Activated CD4-positive, alpha-beta memory T cell treated with anti-CD3 and anti-CD28 coated beads, Interleukin-2, amount 10 ng/mL, durations not matched to agents 7 days and 5 days (primary cell): ENCODE measurements around the gene RPL39L. TPM values are rescaled to one million over a fixed set of nuclear protein-coding genes. Genes with fewer than 3 reads are reported as not detected.

ENCODE experiments used
- CTCF ChIA-PET: fragments of 350-600 bp; sonication (Branson Sonifier 250); formaldehyde crosslinking; loops from one replicate; lab custom pipeline; 2021; ENCODE audit warnings: antibody characterized with exemption, inconsistent platforms; lab: Charles Lee
- POLR2A ChIA-PET: fragments of 350-600 bp; sonication (Branson Sonifier 250); formaldehyde crosslinking; loops from one replicate; lab custom pipeline; 2021; ENCODE audit warnings: antibody characterized with exemption; lab: Charles Lee
- DNase-seq: peaks from one replicate; pipeline ENCODE4 v3.0.0-alpha.2; 2020
- H3K27ac Mint-ChIP-seq: one replicate; pipeline ENCODE4 v1.8.0; 2021; ENCODE audit warnings: mild to moderate bottlenecking, mixed read lengths
- H3K27me3 Mint-ChIP-seq: one replicate; pipeline ENCODE4 v1.8.0; 2021; ENCODE audit warnings: mixed read lengths
- H3K36me3 Mint-ChIP-seq: one replicate; pipeline ENCODE4 v1.8.0; 2021; ENCODE audit warnings: low read depth, mixed read lengths
- H3K4me1 Mint-ChIP-seq: one replicate; pipeline ENCODE4 v1.8.0; 2021; ENCODE audit warnings: mixed read lengths
- H3K4me3 Mint-ChIP-seq: one replicate; pipeline ENCODE4 v1.8.0; 2021; ENCODE audit warnings: mild to moderate bottlenecking, mixed read lengths
- H3K9me3 Mint-ChIP-seq: one replicate; pipeline ENCODE4 v1.8.0; 2021; ENCODE audit warnings: mixed read lengths
- total RNA-seq, 2 experiments: library from RNA; stranded (reverse); gene quantifications; one replicate each; pipeline ENCODE4 v1.2.3, GENCODE V29; 2021

The RPL39L gene
- total RNA-seq, 2 experiments from 2014 or later: 23.0 to 23.1 TPM

- H3K27me3 Mint-ChIP-seq: peaks cover 9% of the 10 kb centered on the region
- DNase-seq: no peak
- H3K4me3 Mint-ChIP-seq: no peak overlapping the region
- ChIA-PET POLR2A (no interaction called here), CTCF (interaction anchor here (1.0 to 6.3 kb wide), 4 partner anchors 29 to 319 kb away, joined by 3 to 59 read pairs (median 12); partner anchors contain the start of gene RPL39L)
- no peak overlapping the region for H3K27ac Mint-ChIP-seq
- H3K36me3 Mint-ChIP-seq: no peaks in the 10 kb centered on the region
- peaks cover 8% of the 10 kb centered on the region for H3K4me1 Mint-ChIP-seq
- no peaks in the 10 kb centered on the region for H3K9me3 Mint-ChIP-seq
Measured at GRCh38 chr3:187167777-187168176, 28.5 kb upstream of the RPL39L start.

- Mint-ChIP-seq H3K27ac (no peak overlapping the region), H3K4me1 (peaks cover 8% of the 10 kb centered on the region), H3K4me3 (no peak overlapping the region), H3K9me3 (no peaks in the 10 kb centered on the region), H3K27me3 (peaks cover 13% of the 10 kb centered on the region), H3K36me3 (no peaks in the 10 kb centered on the region)
- POLR2A ChIA-PET: interaction anchor here (0.9 kb wide), 1 partner anchor 317 kb away, joined by 3 read pairs; no protein-coding TSS in a partner anchor
- no peak for DNase-seq
- CTCF ChIA-PET: interaction anchor here (0.5 to 6.3 kb wide), 7 partner anchors 28 to 345 kb away, joined by 3 to 59 read pairs (median 6); partner anchors contain the start of gene RPL39L
Measured at GRCh38 chr3:187166750-187167149, 27.5 kb upstream of the RPL39L start.

- H3K4me1 Mint-ChIP-seq: peaks cover 5% of the 10 kb centered on the region
- H3K36me3 Mint-ChIP-seq: no peaks in the 10 kb centered on the region
- peak; percentile 25 for DNase-seq
- H3K4me3 Mint-ChIP-seq: no peak overlapping the region
- peaks cover 23% of the 10 kb centered on the region for H3K27me3 Mint-ChIP-seq
- CTCF ChIA-PET: interaction anchor here (0.6 to 6.3 kb wide), 46 partner anchors 9 to 1109 kb away, joined by 3 to 115 read pairs (median 4); partner anchors contain the start of genes MASP1, RPL39L and ST6GAL1
- no peak overlapping the region for H3K27ac Mint-ChIP-seq
- no peaks in the 10 kb centered on the region for H3K9me3 Mint-ChIP-seq
- POLR2A ChIA-PET: interaction anchor here (0.7 to 1.6 kb wide), 6 partner anchors 52 to 378 kb away, joined by 4 to 13 read pairs (median 4); no protein-coding TSS in a partner anchor
Measured at GRCh38 chr3:187165144-187165543, 25.8 kb upstream of the RPL39L start.

- Mint-ChIP-seq H3K4me1 (peaks cover 2% of the 10 kb centered on the region), H3K27ac (no peak overlapping the region), H3K9me3 (peaks cover 2% of the 10 kb centered on the region), H3K27me3 (peaks cover 35% of the 10 kb centered on the region), H3K36me3 (no peaks in the 10 kb centered on the region), H3K4me3 (no peak overlapping the region)
- DNase-seq: no peak
- CTCF ChIA-PET: interaction anchor here (0.9 to 4.0 kb wide), 6 partner anchors 11 to 313 kb away, joined by 3 to 115 read pairs (median 4); partner anchors contain the start of gene RPL39L
- POLR2A ChIA-PET: interaction anchor here (0.9 to 1.2 kb wide), 2 partner anchors 253 to 378 kb away, joined by 3 read pairs; no protein-coding TSS in a partner anchor
Measured at GRCh38 chr3:187162265-187162953, 23.1 kb upstream of the RPL39L start.

- H3K27me3 Mint-ChIP-seq: peaks cover 35% of the 10 kb centered on the region
- ChIA-PET POLR2A (no interaction called here), CTCF (interaction anchor here (4.0 to 4.2 kb wide), 2 partner anchors 22 to 49 kb away, joined by 18 to 115 read pairs; partner anchors contain the start of gene RPL39L)
- no peak overlapping the region for H3K27ac Mint-ChIP-seq
- peaks cover 2% of the 10 kb centered on the region for H3K4me1 Mint-ChIP-seq
- peaks cover 2% of the 10 kb centered on the region for H3K9me3 Mint-ChIP-seq
- H3K4me3 Mint-ChIP-seq: no peak overlapping the region
- no peaks in the 10 kb centered on the region for H3K36me3 Mint-ChIP-seq
- DNase-seq: no peak
Measured at GRCh38 chr3:187161556-187161955, 22.3 kb upstream of the RPL39L start.

GRCh38 chr3:187150599-187150998 lies 11.3 kb upstream of the RPL39L start:
- H3K4me1 Mint-ChIP-seq: peaks cover 2% of the 10 kb centered on the region
- H3K9me3 Mint-ChIP-seq: peaks cover 10% of the 10 kb centered on the region
- peaks cover 10% of the 10 kb centered on the region for H3K36me3 Mint-ChIP-seq
- H3K4me3 Mint-ChIP-seq: no peak overlapping the region
- peaks cover 49% of the 10 kb centered on the region for H3K27me3 Mint-ChIP-seq
- ChIA-PET POLR2A (interaction anchor here (0.9 to 2.5 kb wide), 4 partner anchors 11 to 219 kb away, joined by 3 to 19 read pairs (median 6); partner anchors contain the start of gene RPL39L), CTCF (interaction anchor here (0.7 to 7.0 kb wide), 25 partner anchors 10 to 536 kb away, joined by 3 to 129 read pairs (median 4); partner anchors contain the start of genes RPL39L and RTP1)
- no peak overlapping the region for H3K27ac Mint-ChIP-seq
- peak; percentile 71 for DNase-seq

GRCh38 chr3:187150186-187150585 lies 10.9 kb upstream of the RPL39L start:
- CTCF ChIA-PET: interaction anchor here (0.8 to 7.0 kb wide), 23 partner anchors 10 to 536 kb away, joined by 3 to 129 read pairs (median 5); partner anchors contain the start of genes RPL39L and RTP1
- H3K4me1 Mint-ChIP-seq: peaks cover 2% of the 10 kb centered on the region
- H3K27me3 Mint-ChIP-seq: peaks cover 45% of the 10 kb centered on the region
- H3K27ac Mint-ChIP-seq: no peak overlapping the region
- H3K4me3 Mint-ChIP-seq: no peak overlapping the region
- DNase-seq: no peak
- peaks cover 12% of the 10 kb centered on the region for H3K9me3 Mint-ChIP-seq
- POLR2A ChIA-PET: interaction anchor here (0.9 to 2.5 kb wide), 4 partner anchors 11 to 219 kb away, joined by 3 to 19 read pairs (median 6); partner anchors contain the start of gene RPL39L
- peaks cover 10% of the 10 kb centered on the region for H3K36me3 Mint-ChIP-seq

- peaks cover 25% of the 10 kb centered on the region for H3K36me3 Mint-ChIP-seq
Measured at GRCh38 chr3:187146389-187146788, 7.1 kb upstream of the RPL39L start.

GRCh38 chr3:187145149-187145895 lies 6.0 kb upstream of the RPL39L start:
- ChIA-PET POLR2A (no interaction called here), CTCF (interaction anchor here (1.9 kb wide), 1 partner anchor 33 kb away, joined by 6 read pairs; no protein-coding TSS in a partner anchor)
- Mint-ChIP-seq H3K4me1 (peaks cover under 1% of the 10 kb centered on the region), H3K27me3 (peaks cover 8% of the 10 kb centered on the region), H3K9me3 (peaks cover 37% of the 10 kb centered on the region), H3K4me3 (no peak overlapping the region), H3K27ac (no peak overlapping the region), H3K36me3 (peaks cover 25% of the 10 kb centered on the region)
- no peak for DNase-seq

More at GRCh38 chr3:187146389-187146788, 7.1 kb upstream of the RPL39L start:
- Mint-ChIP-seq H3K27me3 (peaks cover 12% of the 10 kb centered on the region), H3K4me3 (no peak overlapping the region), H3K4me1 (peaks cover 2% of the 10 kb centered on the region), H3K27ac (no peak overlapping the region), H3K9me3 (peaks cover 37% of the 10 kb centered on the region)
- ChIA-PET CTCF (no interaction called here), POLR2A (no interaction called here)
- DNase-seq: no peak

GRCh38 chr3:187139895-187140253 lies 578 bp upstream of the RPL39L start:
- H3K9me3 Mint-ChIP-seq: peaks cover 35% of the 10 kb centered on the region
- H3K4me1 Mint-ChIP-seq: peaks cover 35% of the 10 kb centered on the region
- peak overlapping the region; percentile 85 for H3K27ac Mint-ChIP-seq
- peaks cover 4% of the 10 kb centered on the region for H3K27me3 Mint-ChIP-seq
- ChIA-PET POLR2A (interaction anchor here (0.8 to 3.4 kb wide), 21 partner anchors 10 to 1202 kb away, joined by 3 to 32 read pairs (median 5); partner anchors contain the start of genes BCL6, EIF4A2, RTP4 and ST6GAL1), CTCF (interaction anchor here (0.5 to 5.3 kb wide), 47 partner anchors 10 to 846 kb away, joined by 3 to 87 read pairs (median 5); partner anchors contain the start of genes RFC4 and ST6GAL1)
- no peak for DNase-seq
- peaks cover 39% of the 10 kb centered on the region for H3K36me3 Mint-ChIP-seq
- H3K4me3 Mint-ChIP-seq: peak overlapping the region; percentile 86

- peaks cover 48% of the 10 kb centered on the region for H3K36me3 Mint-ChIP-seq
- peaks cover 1% of the 10 kb centered on the region for H3K27me3 Mint-ChIP-seq
- H3K4me3 Mint-ChIP-seq: no peak overlapping the region
- peaks cover 16% of the 10 kb centered on the region for H3K9me3 Mint-ChIP-seq
- ChIA-PET POLR2A (interaction anchor here (3.4 kb wide), 1 partner anchor 354 kb away, joined by 25 read pairs; the partner anchor contains the start of gene EIF4A2), CTCF (interaction anchor here (5.3 kb wide), 1 partner anchor 7 kb away, joined by 87 read pairs; no protein-coding TSS in a partner anchor)
- no peak for DNase-seq
- peaks cover 41% of the 10 kb centered on the region for H3K4me1 Mint-ChIP-seq
- no peak overlapping the region for H3K27ac Mint-ChIP-seq
Measured at GRCh38 chr3:187136936-187137335, 2.4 kb downstream of the RPL39L start.

GRCh38 chr3:187136337-187136736 lies 3.0 kb downstream of the RPL39L start:
- no peak for DNase-seq
- Mint-ChIP-seq H3K36me3 (peaks cover 45% of the 10 kb centered on the region), H3K4me3 (no peak overlapping the region), H3K27ac (peak overlapping the region; percentile 7), H3K27me3 (no peaks in the 10 kb centered on the region), H3K9me3 (peaks cover 14% of the 10 kb centered on the region), H3K4me1 (peaks cover 42% of the 10 kb centered on the region)
- CTCF ChIA-PET: interaction anchor here (1.3 kb wide), 1 partner anchor 27 kb away, joined by 3 read pairs; no protein-coding TSS in a partner anchor
- POLR2A ChIA-PET: no interaction called here
